A673 (cell line): ENCODE data around the gene CBLC.

ENCODE experiments used
- CTCF ChIP-seq: fragments of 300-800, 200-600 bp; sonication (generic); conservative IDR thresholded peaks from 2 replicates; pipeline ENCODE4 v1.5.1; 2017; ENCODE audit warnings: low read depth, mild to moderate bottlenecking, antibody characterized with exemption, low read length, moderate library complexity, mixed read lengths
- EZH2 ChIP-seq: fragments of 200-600 bp; sonication (generic); IDR thresholded peaks from 2 replicates; pipeline ENCODE4 v1.6.1; 2017; ENCODE audit warnings: borderline replicate concordance, low read depth, mild to moderate bottlenecking, mixed read lengths, antibody characterized with exemption, low read length; ENCODE audit not compliant: poor library complexity, severe bottlenecking

GRCh38 chr19:44732235-44733014, 45.3 kb upstream of the CBLC start:
- TF ChIP-seq CTCF (no peak), EZH2 (no peak)
